RWPE1 (cell line): Measurements from ENCODE around the gene BOD1L1.
A peak's percentile ranks its signal among the peaks of the same experiment; 100 is the strongest.

Experiments
- CTCF ChIA-PET: fragments of 350-600 bp; sonication (Branson Sonifier 250); formaldehyde crosslinking; extraction: SDS; loops from one replicate; lab custom pipeline; 2021; lab: Yijun Ruan, JAX
- POLR2A ChIA-PET: fragments of 400-600 bp; formaldehyde crosslinking; extraction: SDS; loops from one replicate; lab custom pipeline; 2020; ENCODE audit warnings: antibody characterized with exemption; ENCODE audit not compliant: low non-redundant PET; lab: Yijun Ruan, JAX
- DNase-seq: peaks from one replicate; pipeline ENCODE4 v3.0.0; 2012; ENCODE audit warnings: low spot score
- H3K27ac ChIP-seq: fragments of 450-650 bp; 2 replicates; pipeline ENCODE4 v1.5.1; 2017
- TF ChIP-seq, protein P1 (sequence below): fragments of 450-650 bp; conservative IDR thresholded peaks from 2 replicates; pipeline ENCODE4 v1.5.1; 2017; ENCODE audit warnings: low read depth, mild to moderate bottlenecking

The BOD1L1 gene

DNA sequence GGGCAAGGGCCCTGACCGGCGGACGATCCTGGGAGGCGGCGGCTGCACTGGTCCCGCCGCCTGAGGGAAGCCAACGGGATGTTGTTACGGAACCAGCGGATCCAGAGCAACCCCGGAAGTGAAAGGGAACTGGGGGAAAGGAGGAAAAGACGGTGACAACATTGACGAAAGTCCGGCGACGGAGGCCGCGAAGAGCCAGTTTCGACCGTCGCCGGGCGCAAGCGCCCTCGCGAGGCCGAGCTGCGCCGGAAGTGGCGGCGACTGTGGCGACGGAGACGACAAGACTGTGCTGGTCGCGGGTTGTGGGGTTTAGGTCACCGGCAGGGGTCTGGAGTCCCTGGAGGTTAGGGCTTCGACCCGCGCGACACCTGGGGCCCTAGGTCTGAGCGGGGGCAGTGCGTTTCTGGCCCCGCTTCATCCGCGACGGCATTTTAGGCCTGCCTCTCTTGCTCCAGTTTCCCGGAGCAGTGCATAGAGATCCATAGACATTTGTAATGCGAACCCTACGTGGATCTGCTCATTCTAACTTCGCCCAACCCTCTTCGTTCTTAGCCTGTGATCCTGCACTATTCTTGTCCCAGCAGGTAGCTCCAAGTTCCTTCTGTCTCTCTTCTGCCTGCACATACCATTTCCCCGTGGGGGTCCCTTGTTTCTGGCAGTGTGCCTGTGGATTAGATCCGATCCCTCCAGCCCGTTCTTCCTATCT lies at the start of gene BOD1L1:
BOD1L1 (minus strand) TSS at position 120 of the 706 bp plus-strand sequence. CDS start 138 bp downstream, outside the sequence.
- peak; percentile 78 for DNase-seq
- CTCF ChIA-PET = interaction anchor here (0.6 kb wide), 1 partner anchor 601 kb away, joined by 3 read pairs; no protein-coding TSS in a partner anchor
- POLR2A ChIA-PET = no interaction called here
- peak within 1 kb of the TSS; percentile 82 for H3K27ac ChIP-seq
- TF ChIP-seq, protein P1, sequence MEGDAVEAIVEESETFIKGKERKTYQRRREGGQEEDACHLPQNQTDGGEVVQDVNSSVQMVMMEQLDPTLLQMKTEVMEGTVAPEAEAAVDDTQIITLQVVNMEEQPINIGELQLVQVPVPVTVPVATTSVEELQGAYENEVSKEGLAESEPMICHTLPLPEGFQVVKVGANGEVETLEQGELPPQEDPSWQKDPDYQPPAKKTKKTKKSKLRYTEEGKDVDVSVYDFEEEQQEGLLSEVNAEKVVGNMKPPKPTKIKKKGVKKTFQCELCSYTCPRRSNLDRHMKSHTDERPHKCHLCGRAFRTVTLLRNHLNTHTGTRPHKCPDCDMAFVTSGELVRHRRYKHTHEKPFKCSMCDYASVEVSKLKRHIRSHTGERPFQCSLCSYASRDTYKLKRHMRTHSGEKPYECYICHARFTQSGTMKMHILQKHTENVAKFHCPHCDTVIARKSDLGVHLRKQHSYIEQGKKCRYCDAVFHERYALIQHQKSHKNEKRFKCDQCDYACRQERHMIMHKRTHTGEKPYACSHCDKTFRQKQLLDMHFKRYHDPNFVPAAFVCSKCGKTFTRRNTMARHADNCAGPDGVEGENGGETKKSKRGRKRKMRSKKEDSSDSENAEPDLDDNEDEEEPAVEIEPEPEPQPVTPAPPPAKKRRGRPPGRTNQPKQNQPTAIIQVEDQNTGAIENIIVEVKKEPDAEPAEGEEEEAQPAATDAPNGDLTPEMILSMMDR = peak; percentile 30; the same call in 1 of the 2 replicates

DNA sequence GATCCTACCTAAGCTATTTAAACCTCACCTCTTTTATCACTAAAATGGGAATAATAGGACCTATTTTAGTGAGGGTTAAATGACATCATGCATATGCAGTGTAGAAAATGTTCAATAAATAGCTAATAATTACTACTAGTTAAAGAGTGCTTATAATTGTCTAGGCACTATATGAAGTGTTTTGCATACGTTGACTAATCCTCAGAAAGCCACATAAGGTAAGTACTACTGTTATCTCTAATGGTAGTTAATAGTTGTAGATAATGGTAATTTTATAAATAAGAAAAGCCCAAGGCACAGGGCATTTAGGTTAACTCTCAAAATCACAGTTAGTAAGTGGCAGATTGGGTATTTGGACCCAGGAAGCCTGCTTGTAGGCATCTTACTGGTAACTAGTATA lies 47.4 kb upstream of the BOD1L1 start:
- no peak for DNase-seq
- CTCF ChIA-PET = interaction anchor here (1.0 kb wide), 1 partner anchor 21 kb away, joined by 3 read pairs; no protein-coding TSS in a partner anchor
- H3K27ac ChIP-seq = no peak overlapping the region
- POLR2A ChIA-PET = no interaction called here
- TF ChIP-seq, protein P1 = no peak

DNA sequence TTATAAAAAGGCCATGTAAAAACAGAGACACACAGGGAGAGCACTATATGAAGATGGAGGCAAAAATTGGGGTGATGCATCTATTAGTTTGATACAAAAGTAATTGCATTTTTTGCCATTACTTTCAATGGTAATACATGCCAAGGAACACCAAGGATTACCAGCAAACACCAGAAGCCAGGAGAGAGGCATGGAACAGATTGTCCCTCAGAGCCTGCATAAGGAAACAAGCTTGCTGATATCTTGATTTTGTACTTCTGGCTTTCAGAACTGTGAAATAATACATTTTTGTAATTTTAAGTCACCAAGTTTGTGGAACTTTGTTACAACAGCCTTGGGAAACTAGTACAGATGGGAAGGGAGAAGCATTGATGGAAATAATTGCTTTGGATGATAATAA lies 45.6 kb upstream of the BOD1L1 start:
- DNase-seq = no peak
- TF ChIP-seq, protein P1 = no peak

DNA sequence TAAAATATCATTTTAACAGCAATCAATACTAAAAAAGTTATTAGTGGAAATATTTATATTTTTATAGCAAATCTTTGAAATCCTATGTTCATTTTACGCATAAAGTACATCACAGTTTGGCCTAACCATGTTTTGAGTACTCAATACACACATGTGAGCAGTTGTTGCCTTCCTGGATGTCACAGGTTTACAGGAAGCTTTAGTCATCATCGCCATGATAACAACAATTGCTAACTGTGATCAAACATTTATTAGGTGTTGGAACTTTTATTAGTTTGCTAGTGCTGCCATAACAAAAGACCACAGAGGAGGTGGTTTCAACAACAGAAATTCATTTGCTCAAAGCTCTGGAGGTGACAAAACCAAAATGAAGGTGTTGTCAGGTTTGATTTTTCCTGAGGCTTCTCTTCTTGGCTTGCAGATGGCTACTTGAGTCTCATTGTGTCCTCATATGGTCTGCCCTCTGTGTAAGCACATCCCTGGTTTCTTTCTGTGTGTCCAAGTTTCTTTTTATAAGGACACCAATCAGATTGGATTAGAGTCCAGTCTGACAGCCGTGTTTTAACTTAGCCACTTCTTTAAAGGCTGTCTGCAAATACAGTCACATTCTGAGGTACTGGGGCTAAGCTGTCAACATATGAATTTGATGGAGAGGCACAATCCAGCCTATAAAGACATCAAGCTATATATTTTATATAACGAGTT lies 43.1 kb upstream of the BOD1L1 start:
- no peak overlapping the region for H3K27ac ChIP-seq
- TF ChIP-seq, protein P1 = no peak
- ChIA-PET CTCF (interaction anchor here (0.6 kb wide), 1 partner anchor 42 kb away, joined by 4 read pairs; no protein-coding TSS in a partner anchor), POLR2A (no interaction called here)
- DNase-seq = no peak

More for the DNA sequence above, 45.6 kb upstream of the BOD1L1 start:
- CTCF ChIA-PET = interaction anchor here (1.0 kb wide), 1 partner anchor 17 kb away, joined by 5 read pairs; no protein-coding TSS in a partner anchor
- no peak overlapping the region for H3K27ac ChIP-seq
- POLR2A ChIA-PET = no interaction called here

DNA sequence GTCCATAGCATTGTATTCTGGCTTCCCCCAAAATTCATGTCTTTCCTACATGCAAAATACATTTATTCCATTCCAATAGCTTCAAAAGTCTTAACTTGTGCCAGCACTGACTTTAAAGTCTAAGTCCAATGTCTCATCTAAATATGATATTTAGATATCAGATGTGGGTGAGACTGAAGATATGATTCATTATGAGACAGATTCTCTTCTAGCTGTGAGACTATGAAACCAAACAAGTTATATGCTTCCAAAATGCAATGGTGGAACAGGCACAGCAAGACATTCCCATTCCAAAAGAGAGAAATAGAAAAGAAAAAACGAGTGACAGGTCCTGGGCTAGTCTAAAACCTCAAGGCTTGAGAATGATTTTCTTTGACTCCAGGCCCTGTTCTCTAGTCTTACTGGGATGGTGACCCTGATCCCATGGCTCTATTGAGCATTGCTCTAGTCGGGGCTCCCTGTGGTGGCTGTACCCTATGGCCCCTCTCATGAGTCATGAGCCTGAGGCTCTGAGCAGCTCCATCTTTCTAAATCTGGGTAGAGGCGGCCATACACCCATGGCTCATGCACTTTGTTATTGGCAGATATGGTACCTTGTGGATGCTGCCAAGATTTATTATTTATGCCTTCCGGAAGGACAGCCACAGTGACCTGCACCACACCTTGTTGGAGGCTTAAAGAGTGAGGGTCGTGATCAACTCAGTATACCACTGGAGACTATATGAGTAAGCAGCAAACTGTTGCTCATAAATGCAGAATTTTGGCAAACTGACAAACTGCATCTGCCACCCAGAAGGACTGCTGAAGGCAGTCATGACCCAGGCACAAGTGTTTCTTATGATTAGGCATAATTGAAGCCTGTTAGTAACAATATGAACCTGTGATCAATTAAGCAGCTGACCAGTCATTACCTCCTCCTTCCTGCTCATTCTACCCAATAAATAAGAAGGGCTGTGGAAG lies 38.5 kb upstream of the BOD1L1 start:
- TF ChIP-seq, protein P1 = no peak
- no peak for DNase-seq
- ChIA-PET POLR2A (no interaction called here), CTCF (no interaction called here)
- H3K27ac ChIP-seq = no peak overlapping the region
